CD4-positive, alpha-beta T cell treated with Interleukin-15 for 1 hour (primary cell): ENCODE data around the gene AGPAT3.

Experiments
- DNase-seq: peaks from one replicate; pipeline ENCODE4 v3.0.0-alpha.2; 2020

Gene AGPAT3

DNA sequence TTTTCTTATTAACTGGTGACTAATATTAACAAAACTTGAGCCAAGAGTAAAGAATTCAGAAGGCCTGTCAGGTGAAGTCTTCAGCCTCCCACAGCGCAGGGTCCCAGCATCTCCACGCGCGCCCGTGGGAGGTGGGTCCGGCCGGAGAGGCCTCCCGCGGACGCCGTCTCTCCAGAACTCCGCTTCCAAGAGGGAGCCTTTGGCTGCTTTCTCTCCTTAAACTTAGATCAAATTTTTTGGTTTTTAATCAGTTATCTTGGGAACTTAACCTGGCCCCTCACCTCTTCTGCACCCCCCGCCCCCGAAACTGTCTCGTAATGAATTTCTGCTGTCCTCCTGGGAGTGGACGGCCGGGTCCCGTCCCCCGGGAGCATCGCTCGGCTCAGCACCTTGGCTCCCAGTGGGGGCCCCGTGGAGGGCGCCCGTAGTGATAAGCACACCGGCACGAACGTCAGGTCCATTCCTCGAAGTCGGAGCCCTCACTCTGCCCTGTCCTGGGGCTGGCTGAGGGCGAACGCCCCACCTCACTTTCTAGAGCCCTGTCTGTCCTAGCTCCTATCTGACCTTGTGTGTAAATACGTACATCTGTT is 117.6 kb downstream of the AGPAT3 start:
- DNase-seq = no peak

DNA sequence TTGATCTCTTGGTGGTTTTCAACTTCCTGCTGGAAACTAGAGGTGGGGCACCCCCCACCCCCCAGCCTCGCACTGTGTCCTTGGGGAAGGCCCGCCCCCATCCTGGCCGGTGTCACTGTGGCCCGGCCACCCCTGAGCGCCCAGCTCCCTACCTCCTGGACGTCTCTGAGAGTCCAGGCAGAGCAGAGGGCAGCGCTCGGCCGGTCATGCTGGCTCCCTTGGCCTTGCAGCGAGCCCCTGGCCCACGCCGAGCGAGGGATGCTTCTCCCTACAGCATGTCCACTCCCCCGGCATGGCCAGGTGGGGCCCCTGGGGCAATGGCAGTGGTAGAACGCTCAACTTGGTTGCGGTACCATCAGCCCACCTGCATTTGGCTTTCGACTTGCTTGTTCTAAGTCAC is 118.4 kb downstream of the AGPAT3 start:
- DNase-seq = no peak

- no peak for DNase-seq
These were observed 118.9 kb downstream of the AGPAT3 start for GRCh38 chr21:43983860-43984420.

- no peak for DNase-seq
These were observed 120.1 kb downstream of the AGPAT3 start for GRCh38 chr21:43984905-43985689.

- DNase-seq = no peak
These were observed 120.7 kb downstream of the AGPAT3 start for GRCh38 chr21:43985690-43986251.

GRCh38 chr21:43986544-43987451 is 121.8 kb downstream of the AGPAT3 start:
- no peak for DNase-seq

DNA sequence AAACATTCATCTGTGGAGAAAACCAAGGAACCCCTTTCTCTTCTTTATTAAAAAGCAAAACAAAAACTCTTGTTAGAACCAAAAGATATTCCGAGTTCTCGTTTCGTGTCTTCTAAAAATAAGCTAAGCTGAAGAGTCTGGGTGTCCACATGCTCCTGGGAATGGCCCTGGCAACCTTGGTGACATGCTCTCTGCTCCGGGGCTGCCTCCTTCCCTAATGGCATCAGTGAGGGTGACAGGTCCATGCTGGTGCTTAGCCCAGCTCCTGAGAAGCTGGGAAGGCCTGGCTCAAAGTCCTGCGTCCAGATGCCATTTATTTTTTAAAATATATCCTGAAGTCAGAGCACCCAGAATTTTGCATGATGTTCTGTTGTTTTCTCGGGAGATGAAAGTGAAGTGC is 122.5 kb downstream of the AGPAT3 start:
- DNase-seq = no peak

DNA sequence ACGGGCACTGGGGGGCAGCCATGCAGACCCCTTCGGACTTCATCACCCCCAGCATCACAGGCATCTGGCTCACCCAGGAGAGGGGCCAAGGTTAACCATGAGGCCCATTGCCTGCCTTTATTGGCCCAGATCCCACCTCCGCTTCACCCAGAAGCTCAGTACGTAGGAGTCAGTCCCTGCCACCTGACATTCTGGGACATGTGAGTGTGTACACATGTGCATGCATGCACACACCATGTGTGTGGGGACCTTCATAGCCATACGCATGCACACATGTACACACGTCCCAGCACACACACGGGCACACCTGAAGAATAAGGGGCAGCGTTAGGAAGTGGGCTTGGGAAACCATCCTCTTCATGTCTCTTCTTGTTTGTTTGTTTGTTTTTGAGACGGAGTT is 123.0 kb downstream of the AGPAT3 start:
- DNase-seq = no peak

- DNase-seq = no peak
These were observed 123.6 kb downstream of the AGPAT3 start for GRCh38 chr21:43988506-43989230.

DNA sequence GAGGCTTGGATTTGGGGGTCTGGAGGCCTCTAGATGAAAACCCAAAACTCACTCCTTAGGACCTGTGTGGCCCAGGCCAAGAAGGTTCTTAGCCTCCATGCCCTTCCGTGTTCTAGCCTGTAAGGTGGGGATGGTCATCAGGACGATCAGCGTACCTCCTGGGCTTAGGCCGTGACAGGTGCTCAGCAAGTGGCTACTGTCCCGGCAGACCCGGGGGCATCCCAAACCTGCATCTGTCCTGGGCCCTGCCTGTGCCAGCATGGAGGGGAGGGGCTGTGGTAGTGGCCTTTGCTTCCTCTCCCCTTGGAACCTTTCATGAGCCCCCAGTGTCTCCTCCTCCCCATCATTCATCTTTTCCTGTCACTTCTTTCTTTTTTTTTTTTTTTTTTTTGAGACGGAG is 124.4 kb downstream of the AGPAT3 start:
- DNase-seq = no peak

DNA sequence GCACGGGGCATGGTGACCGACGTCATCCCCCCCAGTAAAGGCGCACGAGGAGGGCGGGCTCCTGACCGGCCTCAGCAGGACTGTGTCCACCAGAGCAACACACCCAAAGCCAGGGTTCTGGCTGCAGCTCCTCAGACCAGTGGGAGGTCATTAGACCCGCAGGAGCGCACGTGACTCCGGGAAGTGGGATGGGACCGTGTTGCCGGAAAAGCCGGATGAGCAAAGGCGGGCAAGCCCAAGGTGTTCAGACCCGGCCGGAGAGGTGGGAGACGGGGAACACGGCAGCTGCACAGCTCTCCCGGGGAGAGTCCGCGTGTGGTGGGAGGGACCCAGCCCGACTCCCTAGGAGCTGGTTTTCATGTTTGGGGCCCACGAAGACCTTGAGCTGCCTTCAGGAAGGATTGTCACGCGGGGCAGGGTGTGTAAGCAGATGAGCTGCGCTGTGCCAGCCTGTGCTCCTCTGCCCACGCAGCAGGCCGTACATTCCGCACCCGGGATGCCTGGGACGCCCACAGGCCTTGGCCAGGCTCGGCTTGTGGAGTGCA is 126.5 kb downstream of the AGPAT3 start:
- DNase-seq = no peak

DNA sequence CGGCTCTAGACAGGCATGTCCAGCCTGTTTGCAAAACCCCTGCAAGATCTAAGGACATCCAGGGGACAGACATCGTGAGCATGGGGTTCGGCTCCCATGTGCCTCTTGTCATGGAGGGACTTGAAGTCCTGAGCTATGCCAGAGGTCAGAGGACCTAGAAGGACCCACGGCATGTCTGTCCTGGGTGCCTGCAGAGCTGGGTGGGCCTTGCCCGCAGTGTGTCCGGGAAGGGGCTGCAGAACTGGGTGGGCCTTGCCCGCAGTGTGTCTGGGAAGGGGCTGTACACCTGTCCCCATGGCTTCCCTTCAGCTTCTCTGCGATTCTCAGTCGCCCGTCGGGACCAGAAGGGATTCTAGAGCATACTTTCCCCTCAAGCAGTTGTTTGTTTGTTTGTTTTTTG is 127.1 kb downstream of the AGPAT3 start:
- no peak for DNase-seq

- DNase-seq = no peak
These were observed 128.5 kb downstream of the AGPAT3 start for GRCh38 chr21:43993420-43993934.

DNA sequence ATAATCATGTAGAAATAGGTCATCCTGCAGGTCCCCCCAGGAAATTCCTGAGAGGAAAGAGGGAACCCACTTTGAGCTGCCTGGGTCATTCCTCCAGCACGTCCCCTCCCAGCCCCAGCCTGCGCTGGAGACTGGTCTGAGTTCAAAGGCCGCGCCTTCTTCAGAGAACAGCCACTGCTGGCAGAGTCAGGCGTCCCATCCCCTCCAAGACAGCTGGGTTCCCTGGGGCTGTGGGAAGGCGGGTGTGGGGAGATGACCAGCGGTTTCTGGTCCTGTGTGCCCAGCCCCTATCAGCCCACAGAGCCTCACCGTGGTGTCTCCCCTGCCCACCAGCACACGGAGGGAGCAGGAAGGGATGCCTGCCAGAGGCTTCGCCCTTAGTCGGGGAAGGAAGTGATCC is 129.1 kb downstream of the AGPAT3 start:
- no peak for DNase-seq

DNA sequence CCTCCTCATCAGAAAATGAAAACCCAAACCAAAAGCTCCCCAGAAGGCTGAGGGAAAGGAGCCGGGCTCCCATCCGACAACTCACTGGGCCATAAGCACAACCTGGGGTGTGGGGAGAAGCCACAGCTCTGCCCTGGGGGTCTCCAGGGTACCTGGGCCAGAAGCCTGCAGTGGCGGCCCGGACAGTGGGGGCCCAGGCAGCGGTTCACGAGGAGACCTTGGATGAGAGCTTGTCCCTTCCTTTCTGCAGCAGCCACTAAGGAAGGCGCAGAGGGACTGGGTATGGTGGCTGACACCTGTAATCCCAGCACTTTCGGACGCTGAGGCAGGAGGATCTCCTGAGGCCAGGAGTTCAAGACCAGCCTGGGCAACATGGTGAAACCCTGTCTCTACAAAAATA is 129.6 kb downstream of the AGPAT3 start:
- DNase-seq = no peak

DNA sequence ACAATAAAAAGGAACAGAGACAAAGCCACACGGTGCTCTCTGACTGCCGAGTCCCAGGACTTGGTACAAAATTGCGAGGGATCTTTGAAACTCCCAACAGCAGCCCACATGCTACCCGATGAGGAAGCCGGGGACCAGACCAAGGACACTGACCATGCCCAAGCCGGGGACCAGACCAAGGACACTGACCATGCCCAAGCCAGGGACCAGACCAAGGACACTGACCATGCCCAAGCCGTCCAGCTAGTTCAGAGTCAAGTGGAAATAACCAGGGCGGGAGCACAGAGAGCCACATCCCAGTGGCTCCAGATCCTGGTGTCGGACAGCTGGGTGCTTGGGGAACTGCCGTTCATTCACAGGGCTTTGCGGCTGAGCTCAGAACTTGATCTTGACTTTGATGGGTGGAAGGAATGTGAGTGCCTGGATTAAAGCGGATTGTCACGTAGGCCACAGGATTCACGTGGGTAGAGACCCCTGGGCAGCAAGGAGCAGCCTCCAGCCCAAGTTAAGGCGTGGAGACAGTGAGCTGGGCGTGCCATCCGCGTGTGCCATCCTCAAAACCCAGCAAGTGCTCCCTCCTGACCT is 130.6 kb downstream of the AGPAT3 start:
- no peak for DNase-seq

- no peak for DNase-seq
These were observed 133.0 kb downstream of the AGPAT3 start for GRCh38 chr21:43997766-43998742.

DNA sequence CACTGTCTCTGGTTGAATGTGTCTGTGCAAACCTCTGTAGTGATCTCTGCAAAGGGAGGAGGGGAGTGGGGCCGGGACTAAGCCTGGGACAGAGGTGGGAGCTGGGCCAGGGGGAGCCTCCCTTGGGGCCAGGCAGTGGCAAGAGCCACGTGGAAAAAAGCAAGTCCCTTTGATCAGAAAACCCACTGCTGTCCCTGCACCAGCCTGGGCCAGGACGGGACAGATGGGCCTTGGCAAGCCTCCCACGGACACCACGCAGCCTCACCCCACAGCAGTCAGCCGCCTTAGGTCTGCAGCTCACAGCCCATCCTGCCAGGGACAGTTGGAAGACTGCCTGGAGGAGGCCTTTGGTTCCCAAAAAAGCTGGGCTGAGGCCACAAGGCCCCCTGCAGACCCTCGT is 135.3 kb downstream of the AGPAT3 start:
- no peak for DNase-seq

DNA sequence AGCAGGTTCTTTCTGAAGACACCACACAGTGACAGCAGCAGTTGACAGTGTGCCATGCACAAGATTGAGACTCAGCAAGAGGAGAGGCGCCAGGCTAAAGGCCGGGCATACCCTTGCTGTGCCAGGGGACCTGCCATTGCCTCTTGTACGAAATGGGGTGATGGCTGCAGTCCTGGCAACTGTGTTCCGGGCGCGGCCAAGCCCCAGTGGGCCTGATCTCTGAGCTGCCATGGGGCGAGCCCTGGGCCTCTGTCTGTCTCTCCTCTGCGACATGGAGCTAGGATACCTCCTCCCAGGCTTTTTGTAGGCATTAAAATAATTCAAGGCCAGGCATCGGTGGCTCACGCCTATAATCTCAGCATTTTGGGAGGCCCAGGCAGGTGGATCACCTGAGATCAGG is 137.5 kb downstream of the AGPAT3 start:
- DNase-seq = no peak

GRCh38 chr21:44003307-44003966 is 138.4 kb downstream of the AGPAT3 start:
- no peak for DNase-seq
